GM12892 (cell line): ENCODE measurements around the gene AAMP.

Experiments used
- POLR2A ChIP-seq: IDR thresholded peaks from 2 replicates; pipeline ENCODE4 v1.6.1; 2011; ENCODE audit warnings: low read depth, low read length, control low read depth
- POLR2AphosphoS5 ChIP-seq: IDR thresholded peaks from 2 replicates; pipeline ENCODE4 v1.6.1; 2011; ENCODE audit warnings: low read depth, low read length, control low read depth

GRCh38 chr2:218293715-218294429 lies 23.9 kb upstream of the AAMP start:
- no peak for TF ChIP-seq POLR2AphosphoS5
- no peak for TF ChIP-seq POLR2A
